ENCODE measurements around the gene TBC1D5.
"Not testable (repeated sequence)": the region's sequence is repeated elsewhere in the genome, so short reads cannot be mapped to it uniquely, and the experiment has no call there.

The TBC1D5 gene

DNA sequence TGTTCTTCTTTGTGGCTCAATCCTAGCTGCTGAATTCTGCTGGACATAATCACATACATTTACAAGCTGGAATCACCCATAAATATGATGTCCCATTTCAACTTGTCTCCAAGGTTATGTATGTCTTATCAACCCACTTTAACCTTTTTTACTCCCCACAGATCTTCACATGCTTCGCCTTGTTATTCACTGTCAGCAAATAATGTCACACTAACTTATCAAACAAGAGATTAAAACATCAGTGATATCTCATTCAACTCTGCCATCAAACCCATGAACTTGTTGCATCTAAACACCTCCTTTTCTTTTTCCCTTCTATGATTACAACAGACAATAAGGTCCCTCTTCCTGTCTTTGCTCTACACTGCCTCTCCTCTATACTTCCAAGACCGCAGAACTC, 240.7 kb downstream of the TBC1D5 start:
- H3K27ac ChIP-seq, result no peak overlapping the region
- TF ChIP-seq, protein P1, sequence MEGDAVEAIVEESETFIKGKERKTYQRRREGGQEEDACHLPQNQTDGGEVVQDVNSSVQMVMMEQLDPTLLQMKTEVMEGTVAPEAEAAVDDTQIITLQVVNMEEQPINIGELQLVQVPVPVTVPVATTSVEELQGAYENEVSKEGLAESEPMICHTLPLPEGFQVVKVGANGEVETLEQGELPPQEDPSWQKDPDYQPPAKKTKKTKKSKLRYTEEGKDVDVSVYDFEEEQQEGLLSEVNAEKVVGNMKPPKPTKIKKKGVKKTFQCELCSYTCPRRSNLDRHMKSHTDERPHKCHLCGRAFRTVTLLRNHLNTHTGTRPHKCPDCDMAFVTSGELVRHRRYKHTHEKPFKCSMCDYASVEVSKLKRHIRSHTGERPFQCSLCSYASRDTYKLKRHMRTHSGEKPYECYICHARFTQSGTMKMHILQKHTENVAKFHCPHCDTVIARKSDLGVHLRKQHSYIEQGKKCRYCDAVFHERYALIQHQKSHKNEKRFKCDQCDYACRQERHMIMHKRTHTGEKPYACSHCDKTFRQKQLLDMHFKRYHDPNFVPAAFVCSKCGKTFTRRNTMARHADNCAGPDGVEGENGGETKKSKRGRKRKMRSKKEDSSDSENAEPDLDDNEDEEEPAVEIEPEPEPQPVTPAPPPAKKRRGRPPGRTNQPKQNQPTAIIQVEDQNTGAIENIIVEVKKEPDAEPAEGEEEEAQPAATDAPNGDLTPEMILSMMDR (conservative IDR thresholded peaks at IDR 0.05), result no peak

GRCh38 chr3:17500618-17501017, 241.8 kb downstream of the TBC1D5 start:
- no peak overlapping the region for H3K27ac ChIP-seq
- TF ChIP-seq, protein P1 (conservative IDR thresholded peaks at IDR 0.05), result no peak

- no peak overlapping the region for H3K27ac ChIP-seq
- TF ChIP-seq, protein P1 (conservative IDR thresholded peaks at IDR 0.05), result no peak
These were observed 248.2 kb downstream of the TBC1D5 start for GRCh38 chr3:17494117-17494809.

GRCh38 chr3:17491601-17492000, 250.8 kb downstream of the TBC1D5 start:
- no peak overlapping the region for H3K27ac ChIP-seq
- TF ChIP-seq, protein P1 (conservative IDR thresholded peaks at IDR 0.05), result no peak

- not testable (repeated sequence) for H3K27ac ChIP-seq
These were observed 251.2 kb downstream of the TBC1D5 start for GRCh38 chr3:17491190-17491589.

DNA sequence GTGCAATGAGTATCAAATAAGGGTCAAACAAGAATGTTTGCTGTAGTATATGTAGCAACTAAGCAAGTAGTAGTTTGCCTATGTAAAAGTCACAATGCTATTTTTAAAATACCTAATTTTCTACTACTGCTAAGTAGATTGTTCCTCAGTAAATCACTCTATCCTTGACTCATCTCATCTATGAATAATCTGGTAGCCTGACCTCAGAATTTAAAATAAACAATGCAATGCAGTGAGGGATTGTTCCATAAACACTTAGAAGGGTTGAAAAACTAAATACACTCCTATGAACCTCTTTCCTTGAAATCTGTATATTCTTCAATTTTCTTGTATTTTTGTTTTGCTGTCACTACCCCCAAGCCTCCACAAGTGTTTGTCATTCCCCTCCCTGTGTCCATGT, 253.3 kb downstream of the TBC1D5 start:
- TF ChIP-seq, protein P1 (conservative IDR thresholded peaks at IDR 0.05), result no peak
- no peak overlapping the region for H3K27ac ChIP-seq

DNA sequence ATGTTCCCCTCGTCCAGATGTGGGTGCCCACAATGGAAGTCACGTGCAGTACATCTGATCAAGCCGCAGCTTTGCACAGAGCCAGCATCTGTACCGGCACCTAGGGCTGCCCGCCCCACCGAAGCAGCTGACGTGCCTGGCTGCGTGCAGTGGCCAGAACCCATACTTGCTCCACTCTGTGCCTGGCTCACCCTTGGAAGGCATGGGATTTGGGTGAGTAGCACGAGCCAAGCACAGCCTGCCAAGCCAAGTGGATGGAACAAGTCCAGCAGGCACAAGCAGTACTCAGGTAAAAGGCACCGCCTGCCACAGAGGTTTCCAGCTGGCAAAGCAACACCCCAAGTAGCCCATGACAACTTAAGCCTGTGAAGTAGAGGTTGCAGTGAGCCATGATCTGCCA, 261.3 kb downstream of the TBC1D5 start:
- H3K27ac ChIP-seq, result no peak overlapping the region
- TF ChIP-seq, protein P1 (conservative IDR thresholded peaks at IDR 0.05), result no peak

- no peak overlapping the region for H3K27ac ChIP-seq
- TF ChIP-seq, protein P1 (conservative IDR thresholded peaks at IDR 0.05), result no peak
These were observed 262.6 kb downstream of the TBC1D5 start for GRCh38 chr3:17479681-17480405.
